ENCODE results near the gene B3GNT3.

DNA sequence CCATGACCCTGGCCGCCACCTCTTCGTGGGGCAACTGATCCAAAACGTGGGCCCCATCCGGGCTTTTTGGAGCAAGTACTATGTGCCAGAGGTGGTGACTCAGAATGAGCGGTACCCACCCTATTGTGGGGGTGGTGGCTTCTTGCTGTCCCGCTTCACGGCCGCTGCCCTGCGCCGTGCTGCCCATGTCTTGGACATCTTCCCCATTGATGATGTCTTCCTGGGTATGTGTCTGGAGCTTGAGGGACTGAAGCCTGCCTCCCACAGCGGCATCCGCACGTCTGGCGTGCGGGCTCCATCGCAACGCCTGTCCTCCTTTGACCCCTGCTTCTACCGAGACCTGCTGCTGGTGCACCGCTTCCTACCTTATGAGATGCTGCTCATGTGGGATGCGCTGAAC is 16.7 kb downstream of the B3GNT3 start:
- TF ChIP-seq TEAD4 (CRISPR knock-in tag; IDR thresholded peaks at IDR 0.05) (no peak), ESRRA (CRISPR knock-in tag; IDR thresholded peaks at IDR 0.05; ENCODE audit: borderline replicate concordance) (no peak), NFE2L1 (CRISPR knock-in tag; IDR thresholded peaks at IDR 0.05) (no peak), ZNF317 (CRISPR knock-in tag; IDR thresholded peaks at IDR 0.05; ENCODE audit: borderline replicate concordance, low read depth) (no peak), ZNF396 (CRISPR knock-in tag; IDR thresholded peaks at IDR 0.05; ENCODE audit: borderline replicate concordance) (no peak), FOXJ3 (CRISPR knock-in tag; IDR thresholded peaks at IDR 0.05; ENCODE audit: borderline replicate concordance) (no peak), TCF7 (CRISPR knock-in tag; IDR thresholded peaks at IDR 0.05; ENCODE audit: low read depth) (no peak), JUN (CRISPR knock-in tag; IDR thresholded peaks at IDR 0.05) (no peak), SMAD4 (CRISPR knock-in tag; IDR thresholded peaks at IDR 0.05) (no peak)
- TF ChIP-seq, protein P1, sequence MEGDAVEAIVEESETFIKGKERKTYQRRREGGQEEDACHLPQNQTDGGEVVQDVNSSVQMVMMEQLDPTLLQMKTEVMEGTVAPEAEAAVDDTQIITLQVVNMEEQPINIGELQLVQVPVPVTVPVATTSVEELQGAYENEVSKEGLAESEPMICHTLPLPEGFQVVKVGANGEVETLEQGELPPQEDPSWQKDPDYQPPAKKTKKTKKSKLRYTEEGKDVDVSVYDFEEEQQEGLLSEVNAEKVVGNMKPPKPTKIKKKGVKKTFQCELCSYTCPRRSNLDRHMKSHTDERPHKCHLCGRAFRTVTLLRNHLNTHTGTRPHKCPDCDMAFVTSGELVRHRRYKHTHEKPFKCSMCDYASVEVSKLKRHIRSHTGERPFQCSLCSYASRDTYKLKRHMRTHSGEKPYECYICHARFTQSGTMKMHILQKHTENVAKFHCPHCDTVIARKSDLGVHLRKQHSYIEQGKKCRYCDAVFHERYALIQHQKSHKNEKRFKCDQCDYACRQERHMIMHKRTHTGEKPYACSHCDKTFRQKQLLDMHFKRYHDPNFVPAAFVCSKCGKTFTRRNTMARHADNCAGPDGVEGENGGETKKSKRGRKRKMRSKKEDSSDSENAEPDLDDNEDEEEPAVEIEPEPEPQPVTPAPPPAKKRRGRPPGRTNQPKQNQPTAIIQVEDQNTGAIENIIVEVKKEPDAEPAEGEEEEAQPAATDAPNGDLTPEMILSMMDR (IDR thresholded peaks at IDR 0.05) = no peak

Measured in WTC11 (cell line).